Lower lobe of right lung (tissue), 2 donors: ENCODE data around the gene NHS. TPM values are rescaled to one million over a fixed set of nuclear protein-coding genes. Genes with fewer than 3 reads are reported as not detected.
A peak's percentile ranks its signal among the peaks of the same experiment; 100 is the strongest.

Source experiments
- ATAC-seq, 2 donors: fragments of 200-7000 bp; cut with Tn5 transposase; one replicate each; pipeline ENCODE4 v1.9.1; 2020 to 2022; ENCODE audit warnings: mild to moderate bottlenecking in 2 of 2, moderate library complexity in 2 of 2
- DNase-seq: peaks from one replicate; pipeline ENCODE4 v3.0.0-alpha.2; 2020
- H3K27ac ChIP-seq: fragments of 200-600 bp; one replicate; pipeline ENCODE4 v1.8.0; 2022
- H3K27me3 ChIP-seq: fragments of 200-600 bp; one replicate; pipeline ENCODE4 v1.8.0; 2022; ENCODE audit warnings: low read depth
- H3K36me3 ChIP-seq: fragments of 200-600 bp; one replicate; pipeline ENCODE4 v1.8.0; 2022; ENCODE audit warnings: mild to moderate bottlenecking
- H3K4me1 ChIP-seq: fragments of 200-600 bp; one replicate; pipeline ENCODE4 v1.8.0; 2022
- H3K4me3 ChIP-seq: fragments of 200-600 bp; one replicate; pipeline ENCODE4 v1.8.0; 2022; ENCODE audit warnings: mild to moderate bottlenecking
- H3K9me3 ChIP-seq: fragments of 200-600 bp; one replicate; pipeline ENCODE4 v1.8.0; 2022
- CTCF ChIP-seq: fragments of 200-600 bp; IDR thresholded peaks from one replicate; pipeline ENCODE4 v1.8.0; 2022; ENCODE audit warnings: antibody characterized with exemption, mild to moderate bottlenecking
- intact Hi-C: fragments of 100-400 bp; cut with DNase I; formaldehyde crosslinking; loops from one replicate; pipeline ENCODE4 v1.11.0; 2022
- total RNA-seq: library from RNA; stranded (reverse); fragmentation: NEBNext Ultra II Directional; extraction: Animal tissue kit (Norgen Biotek cat#: 25700); gene quantifications from one replicate; pipeline ENCODE4 v1.2.1, GENCODE V29; 2021
- donor health status: DM: no; HTN: yes; CAD: no; lungs with severe emphysema.

The NHS gene
- total RNA-seq, 1 donor from 2014 or later = 2.7 TPM

GRCh38 chrX:17613979-17614588 lies 239.1 kb downstream of the NHS start:
- peak; percentile 53 for DNase-seq
- no peaks in the 10 kb centered on the region for H3K9me3 ChIP-seq
- intact Hi-C loops = no loop called here
- H3K36me3 ChIP-seq = no peaks in the 10 kb centered on the region
- no peak for TF ChIP-seq CTCF
- H3K4me1 ChIP-seq = no peaks in the 10 kb centered on the region
- H3K27me3 ChIP-seq = no peaks in the 10 kb centered on the region
- no peak overlapping the region for H3K27ac ChIP-seq
- no peak overlapping the region for H3K4me3 ChIP-seq
- ATAC-seq = peak; percentile 70 to 84

GRCh38 chrX:17616936-17617335 lies 241.9 kb downstream of the NHS start:
- Histone ChIP-seq H3K27me3 (no peaks in the 10 kb centered on the region), H3K27ac (no peak overlapping the region), H3K4me1 (no peaks in the 10 kb centered on the region), H3K36me3 (no peaks in the 10 kb centered on the region), H3K9me3 (no peaks in the 10 kb centered on the region), H3K4me3 (no peak overlapping the region)
- DNase-seq (no peak), ATAC-seq (no peak)
- intact Hi-C loops = no loop called here
- no peak for TF ChIP-seq CTCF

GRCh38 chrX:17617806-17618205 lies 242.8 kb downstream of the NHS start:
- intact Hi-C loops = no loop called here
- no peak for DNase-seq
- Histone ChIP-seq H3K36me3 (no peaks in the 10 kb centered on the region), H3K27ac (no peak overlapping the region), H3K4me1 (no peaks in the 10 kb centered on the region), H3K4me3 (no peak overlapping the region), H3K27me3 (no peaks in the 10 kb centered on the region), H3K9me3 (no peaks in the 10 kb centered on the region)
- ATAC-seq = no peak
- TF ChIP-seq CTCF = no peak

- H3K4me3 ChIP-seq = no peak overlapping the region
- DNase-seq = no peak
- no peak for TF ChIP-seq CTCF
- intact Hi-C loops = no loop called here
- H3K9me3 ChIP-seq = no peaks in the 10 kb centered on the region
- no peak for ATAC-seq
- no peaks in the 10 kb centered on the region for H3K36me3 ChIP-seq
- H3K27me3 ChIP-seq = no peaks in the 10 kb centered on the region
- no peak overlapping the region for H3K27ac ChIP-seq
- H3K4me1 ChIP-seq = no peaks in the 10 kb centered on the region
Observed at GRCh38 chrX:17621566-17622270, 246.7 kb downstream of the NHS start.

GRCh38 chrX:17622331-17622730 lies 247.3 kb downstream of the NHS start:
- no peak for TF ChIP-seq CTCF
- ATAC-seq = no peak
- Histone ChIP-seq H3K4me3 (no peak overlapping the region), H3K36me3 (no peaks in the 10 kb centered on the region), H3K9me3 (no peaks in the 10 kb centered on the region), H3K27me3 (no peaks in the 10 kb centered on the region), H3K27ac (no peak overlapping the region), H3K4me1 (no peaks in the 10 kb centered on the region)
- no peak for DNase-seq
- intact Hi-C loops = no loop called here
